T-helper 2 cell (primary cell): ENCODE data around the gene GABPB1.
A peak's percentile ranks its signal among the peaks of the same experiment; 100 is the strongest.

Experiments used
- DNase-seq, 5 experiments: peaks; one replicate each; pipeline versions ENCODE4 v3.0.0 to v3.0.0-alpha.2; 2012 to 2022

GABPB1 gene

GRCh38 chr15:50277370-50277769 lies 77.6 kb downstream of the GABPB1 start:
- no peak for DNase-seq

GRCh38 chr15:50275908-50276307 lies 79.1 kb downstream of the GABPB1 start:
- DNase-seq, result no peak

GRCh38 chr15:50275091-50275490 lies 79.9 kb downstream of the GABPB1 start:
- DNase-seq, result no peak

GRCh38 chr15:50267577-50267976 lies 87.4 kb downstream of the GABPB1 start:
- DNase-seq, result no peak

GRCh38 chr15:50265620-50266019 lies 89.4 kb downstream of the GABPB1 start, which contains the start of gene HDC:
Gene HDC, minus strand, starts transcription at chr15:50265726. Its CDS starts 103 bp downstream, at chr15:50265623.
- no peak for DNase-seq

GRCh38 chr15:50262533-50262932 lies 92.5 kb downstream of the GABPB1 start:
- peak in 2 of 5 experiments; percentile 62 to 85 for DNase-seq

- peak in 1 of 5 experiments; percentile 60 for DNase-seq
Observed at GRCh38 chr15:50261981-50262380, 93.0 kb downstream of the GABPB1 start.

- DNase-seq, result peak in 1 of 5 experiments; percentile 60
Observed at GRCh38 chr15:50260969-50261496, 94.0 kb downstream of the GABPB1 start.

- peak in 1 of 5 experiments; percentile 50 for DNase-seq
Observed at GRCh38 chr15:50259276-50259675, 95.7 kb downstream of the GABPB1 start.

- DNase-seq, result peak in 1 of 5 experiments; percentile 87
Observed at GRCh38 chr15:50257924-50258323, 97.1 kb downstream of the GABPB1 start.

- no peak for DNase-seq
Observed at GRCh38 chr15:50257332-50257731, 97.7 kb downstream of the GABPB1 start.

- peak in 1 of 5 experiments; percentile 60 for DNase-seq
Observed at GRCh38 chr15:50256188-50257041, 98.6 kb downstream of the GABPB1 start.

- DNase-seq, result no peak
Observed at GRCh38 chr15:50252556-50252955, 102.4 kb downstream of the GABPB1 start.

- DNase-seq, result no peak
Observed at GRCh38 chr15:50251638-50252182, 103.3 kb downstream of the GABPB1 start.

- no peak for DNase-seq
Observed at GRCh38 chr15:50250760-50251394, 104.1 kb downstream of the GABPB1 start.

GRCh38 chr15:50249704-50250103 lies 105.3 kb downstream of the GABPB1 start:
- no peak for DNase-seq

- DNase-seq, result peak in 1 of 5 experiments; percentile 53
Observed at GRCh38 chr15:50248994-50249582, 105.9 kb downstream of the GABPB1 start.

GRCh38 chr15:50247819-50248655 lies 107.0 kb downstream of the GABPB1 start:
- peak in 4 of 5 experiments; percentile 20 to 81 (median 32) for DNase-seq

GRCh38 chr15:50246631-50247030 lies 108.4 kb downstream of the GABPB1 start:
- DNase-seq, result no peak

GRCh38 chr15:50244959-50245624 lies 109.9 kb downstream of the GABPB1 start:
- no peak for DNase-seq

GRCh38 chr15:50244153-50244552 lies 110.8 kb downstream of the GABPB1 start:
- no peak for DNase-seq
